ENCODE data around the gene ZNF644.

Gene ZNF644

DNA sequence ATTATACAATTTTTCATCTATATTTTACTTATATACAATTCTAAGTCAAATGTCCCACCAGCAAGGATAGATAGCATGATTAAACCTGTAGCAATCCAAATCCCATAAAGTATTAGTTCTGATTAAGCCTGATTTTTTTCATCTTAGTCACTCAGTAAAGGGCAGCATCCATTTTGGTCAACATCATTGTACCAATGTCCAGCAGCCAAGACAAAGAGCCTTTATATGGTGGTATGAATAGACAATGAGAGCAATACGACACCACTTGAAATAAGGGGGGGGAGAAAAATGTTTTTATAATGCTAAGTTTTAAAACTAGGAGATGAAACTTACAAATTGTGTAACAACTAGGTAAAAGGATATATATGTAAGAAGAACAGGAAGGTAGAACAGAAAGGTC, 7.4 kb downstream of the ZNF644 start:
- no peaks in the 10 kb centered on the region for H3K9me3 ChIP-seq
- no peak for DNase-seq (ENCODE audit: low spot score in 2 of 2)
- H3K36me3 ChIP-seq (replicated peaks): 0 out of 2 replicates have a peak, but pooled peaks cover 3% of the 10 kb centered on the region
- in situ Hi-C loops (cut with MboI; ENCODE audit: low sequenced_read_pairs): no loop called here
- no peaks in the 10 kb centered on the region for H3K27me3 ChIP-seq (ENCODE audit: low read depth)
- H3K4me3 ChIP-seq: no peak overlapping the region
- H3K4me1 ChIP-seq: peaks cover 47% of the 10 kb centered on the region

DNA sequence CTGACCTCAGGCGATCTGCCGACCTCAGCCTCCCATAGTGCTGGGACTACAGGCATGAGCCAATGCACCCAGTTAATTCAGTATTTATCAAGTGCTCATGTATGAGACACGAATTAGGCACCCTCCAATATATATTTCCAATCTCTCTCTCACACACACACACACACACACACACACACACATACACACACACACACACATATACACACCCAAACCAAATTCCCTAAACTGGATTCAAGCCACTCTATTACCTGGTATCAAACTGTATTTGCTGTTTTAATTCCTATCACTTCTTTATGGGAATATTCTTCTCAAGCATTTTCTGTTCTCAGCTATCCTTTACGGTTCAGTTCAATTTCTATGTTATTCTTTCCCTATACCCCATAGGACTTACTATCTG, 8.5 kb downstream of the ZNF644 start:
- H3K9me3 ChIP-seq: no peaks in the 10 kb centered on the region
- H3K27me3 ChIP-seq (ENCODE audit: low read depth): no peaks in the 10 kb centered on the region
- no peaks in the 10 kb centered on the region for H3K36me3 ChIP-seq (replicated peaks)
- peaks cover 38% of the 10 kb centered on the region for H3K4me1 ChIP-seq
- no peak overlapping the region for H3K4me3 ChIP-seq
- no peak for DNase-seq (ENCODE audit: low spot score in 2 of 2)
- in situ Hi-C loops (cut with MboI; ENCODE audit: low sequenced_read_pairs): no loop called here

DNA sequence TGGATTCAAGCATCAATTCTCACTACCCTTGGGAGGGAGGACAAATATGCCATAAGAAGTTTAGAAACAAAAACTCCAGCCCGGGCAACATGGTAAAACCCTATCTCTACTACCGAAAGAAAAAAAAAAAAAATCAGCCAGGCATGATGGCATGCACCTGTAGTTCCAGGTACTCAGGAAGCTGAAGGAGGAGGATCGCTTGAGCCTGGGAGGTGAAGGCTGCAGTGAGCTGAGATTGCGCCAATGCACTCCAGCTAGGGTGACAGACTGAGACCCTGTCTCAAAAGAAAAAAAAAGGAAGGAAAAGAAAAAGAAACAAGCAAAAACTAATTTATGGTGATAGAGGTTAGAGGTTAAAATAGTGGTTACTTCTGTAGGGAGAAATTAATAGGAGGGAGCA, 9.6 kb downstream of the ZNF644 start:
- H3K4me3 ChIP-seq: no peak overlapping the region
- no peaks in the 10 kb centered on the region for H3K27me3 ChIP-seq (ENCODE audit: low read depth)
- no peaks in the 10 kb centered on the region for H3K9me3 ChIP-seq
- in situ Hi-C loops (cut with MboI; ENCODE audit: low sequenced_read_pairs): no loop called here
- no peak for DNase-seq (ENCODE audit: low spot score in 2 of 2)
- 0 out of 2 replicates have a peak, but pooled peaks cover 3% of the 10 kb centered on the region for H3K36me3 ChIP-seq (replicated peaks)
- peaks cover 33% of the 10 kb centered on the region for H3K4me1 ChIP-seq

DNA sequence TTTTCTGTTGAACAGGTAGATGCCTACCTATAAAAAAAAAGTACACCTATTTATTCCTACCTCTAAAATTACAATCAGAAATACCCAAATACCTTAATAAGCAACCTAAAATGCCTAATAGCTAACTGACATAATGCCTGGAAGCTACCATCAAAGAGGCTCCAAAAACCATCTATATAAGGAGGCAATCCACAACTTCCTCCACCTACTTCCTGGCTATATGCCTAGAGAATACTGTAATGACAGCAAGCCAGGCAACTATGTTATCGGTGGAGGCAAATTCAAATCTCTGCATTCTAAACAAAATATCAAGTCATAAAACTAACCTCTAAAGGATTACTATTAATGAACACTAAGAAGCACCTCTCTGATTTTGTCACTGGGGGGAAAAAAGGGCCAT, 10.1 kb downstream of the ZNF644 start:
- Histone ChIP-seq H3K27me3 (ENCODE audit: low read depth) (no peaks in the 10 kb centered on the region), H3K36me3 (replicated peaks) (0 out of 2 replicates have a peak, but pooled peaks cover 3% of the 10 kb centered on the region), H3K4me1 (peaks cover 33% of the 10 kb centered on the region), H3K4me3 (no peak overlapping the region), H3K9me3 (no peaks in the 10 kb centered on the region)
- in situ Hi-C loops (cut with MboI; ENCODE audit: low sequenced_read_pairs): no loop called here
- no peak for DNase-seq (ENCODE audit: low spot score in 2 of 2)

DNA sequence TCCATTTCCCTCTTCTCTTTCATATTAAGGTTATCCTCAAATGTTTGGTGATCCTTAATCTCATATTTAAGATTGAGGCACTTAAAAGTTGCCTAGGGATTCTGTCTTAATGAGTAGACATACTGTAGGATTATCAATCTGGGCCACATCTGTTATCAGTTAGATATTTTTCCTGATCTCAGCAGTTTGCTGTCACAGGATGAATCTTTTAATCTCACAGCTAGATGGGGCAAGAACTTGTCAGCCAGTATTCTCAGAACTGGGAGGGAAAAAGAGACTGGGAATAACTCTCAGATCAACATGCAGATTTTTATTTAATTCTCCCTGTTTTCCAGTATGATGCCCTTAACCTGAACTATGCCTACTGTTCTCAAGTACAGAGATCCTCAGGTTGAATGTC, 14.0 kb downstream of the ZNF644 start:
- H3K36me3 ChIP-seq (replicated peaks): 0 out of 2 replicates have a peak, but pooled peaks cover 3% of the 10 kb centered on the region
- no peak for DNase-seq (ENCODE audit: low spot score in 2 of 2)
- H3K4me3 ChIP-seq: no peak overlapping the region
- H3K9me3 ChIP-seq: peaks cover 3% of the 10 kb centered on the region; the same call in 1 of the 2 replicates
- peaks cover 8% of the 10 kb centered on the region; the same call in 1 of the 2 replicates for H3K4me1 ChIP-seq
- H3K27me3 ChIP-seq (ENCODE audit: low read depth): no peaks in the 10 kb centered on the region
- in situ Hi-C loops (cut with MboI; ENCODE audit: low sequenced_read_pairs): no loop called here

DNA sequence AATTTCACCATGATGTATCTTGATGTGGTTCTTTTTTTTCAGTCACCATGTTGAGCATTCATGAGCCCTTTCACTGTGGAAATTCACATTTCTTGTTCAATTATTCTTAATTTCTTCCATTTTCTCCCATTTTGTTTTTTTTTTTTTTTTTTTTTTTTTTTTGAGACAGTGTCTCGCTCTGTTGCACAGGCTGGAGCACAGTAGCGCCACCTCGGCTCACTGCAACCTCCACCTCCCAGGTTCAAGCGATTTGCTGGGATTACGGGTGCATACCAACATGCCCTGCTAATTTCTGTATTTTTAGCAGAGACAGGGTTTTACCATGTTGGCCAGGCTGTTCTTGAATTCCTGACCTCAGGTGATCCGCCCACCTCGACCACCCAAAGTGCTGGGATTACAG, 14.7 kb downstream of the ZNF644 start:
- DNase-seq (ENCODE audit: low spot score in 2 of 2): no peak
- in situ Hi-C loops (cut with MboI; ENCODE audit: low sequenced_read_pairs): no loop called here
- Histone ChIP-seq H3K4me3 (no peak overlapping the region), H3K36me3 (replicated peaks) (peaks cover 6% of the 10 kb centered on the region; the same call in 1 of the 2 replicates), H3K4me1 (peaks cover 8% of the 10 kb centered on the region; the same call in 1 of the 2 replicates), H3K9me3 (peaks cover 3% of the 10 kb centered on the region; the same call in 1 of the 2 replicates), H3K27me3 (ENCODE audit: low read depth) (no peaks in the 10 kb centered on the region)

DNA sequence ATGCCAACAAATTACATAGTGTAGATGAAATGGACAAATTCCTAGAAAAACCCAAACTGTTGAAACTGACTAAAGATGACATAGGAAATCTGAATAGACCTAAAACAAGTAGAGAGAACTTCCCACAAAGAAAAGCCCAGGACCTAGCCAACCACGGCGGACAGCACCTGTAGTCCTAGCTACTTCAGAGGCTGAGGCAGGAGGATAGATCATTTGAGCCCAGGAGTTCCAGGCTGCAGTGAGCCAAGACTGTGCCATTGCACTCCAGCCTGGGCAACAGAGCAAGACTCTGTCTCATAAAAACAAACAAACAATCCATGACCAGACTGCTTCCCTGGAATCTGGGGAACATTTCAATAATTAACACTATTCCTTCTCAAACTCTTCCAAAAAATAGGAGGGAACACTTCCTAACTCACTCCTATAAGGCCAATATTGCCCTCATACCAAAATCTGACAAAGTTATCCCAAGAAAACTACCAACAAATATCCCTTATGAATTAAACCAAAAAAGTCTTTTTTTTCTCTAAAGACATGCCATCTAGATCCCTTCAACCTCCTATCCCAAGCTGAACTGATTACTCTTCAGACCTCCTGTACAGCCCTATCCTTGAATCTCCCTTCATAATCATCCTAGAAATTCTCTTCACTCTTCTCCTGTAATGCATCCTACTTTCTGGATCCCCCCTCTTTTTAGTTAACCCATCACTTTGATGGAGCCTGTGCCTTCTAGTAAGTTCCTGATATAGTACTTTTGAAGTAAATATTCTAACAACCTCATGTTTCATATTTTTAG, 15.5 kb downstream of the ZNF644 start:
- Histone ChIP-seq H3K4me3 (no peak overlapping the region), H3K9me3 (peaks cover 3% of the 10 kb centered on the region; the same call in 1 of the 2 replicates), H3K4me1 (peaks cover 4% of the 10 kb centered on the region; the same call in 1 of the 2 replicates), H3K36me3 (replicated peaks) (peaks cover 6% of the 10 kb centered on the region; the same call in 1 of the 2 replicates), H3K27me3 (ENCODE audit: low read depth) (no peaks in the 10 kb centered on the region)
- no peak for DNase-seq (ENCODE audit: low spot score in 2 of 2)
- in situ Hi-C loops (cut with MboI; ENCODE audit: low sequenced_read_pairs): no loop called here

DNA sequence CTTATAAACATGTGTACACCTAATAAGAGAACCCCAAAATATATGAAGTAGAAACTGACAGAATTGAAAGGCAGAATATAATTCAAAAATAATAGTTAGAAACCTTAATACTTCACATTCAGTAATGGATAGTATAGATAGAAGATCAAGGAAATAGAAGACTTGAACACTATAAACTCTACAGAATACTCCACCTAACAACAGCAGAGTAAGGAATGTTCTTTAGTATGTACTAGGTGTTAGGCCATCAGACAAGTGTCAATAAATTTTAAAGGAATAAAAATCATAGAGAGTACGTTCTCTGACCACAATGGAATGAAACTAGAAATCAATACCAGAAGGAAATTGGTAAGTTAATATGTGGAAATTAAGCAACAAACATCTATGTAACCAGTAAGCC, 16.6 kb downstream of the ZNF644 start:
- in situ Hi-C loops (cut with MboI; ENCODE audit: low sequenced_read_pairs): no loop called here
- Histone ChIP-seq H3K27me3 (ENCODE audit: low read depth) (no peaks in the 10 kb centered on the region), H3K9me3 (peaks cover 3% of the 10 kb centered on the region; the same call in 1 of the 2 replicates), H3K4me1 (no peaks in the 10 kb centered on the region), H3K4me3 (no peak overlapping the region), H3K36me3 (replicated peaks) (peaks cover 6% of the 10 kb centered on the region; the same call in 1 of the 2 replicates)
- DNase-seq (ENCODE audit: low spot score in 2 of 2): no peak

DNA sequence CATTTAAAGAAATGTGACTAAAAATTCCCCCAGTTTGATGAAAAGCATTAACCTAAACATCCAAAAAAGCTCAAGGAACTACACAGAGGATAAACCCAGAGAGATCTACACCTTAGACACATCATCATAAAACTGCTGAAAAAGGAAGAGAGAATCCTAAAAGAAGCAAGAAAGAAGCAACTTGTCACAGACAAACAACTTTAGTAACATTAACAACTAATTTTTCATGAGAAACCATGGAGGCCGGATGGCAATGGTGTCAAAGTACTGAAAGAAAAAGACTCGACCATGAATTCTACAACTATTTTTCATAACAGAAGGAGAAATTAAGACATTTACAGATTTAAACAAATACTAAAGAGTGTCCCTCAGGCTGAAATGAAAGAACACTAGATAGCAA, 17.7 kb downstream of the ZNF644 start:
- no peak for DNase-seq (ENCODE audit: low spot score in 2 of 2)
- Histone ChIP-seq H3K36me3 (replicated peaks) (peaks cover 6% of the 10 kb centered on the region; the same call in 1 of the 2 replicates), H3K27me3 (ENCODE audit: low read depth) (no peaks in the 10 kb centered on the region), H3K4me3 (no peak overlapping the region), H3K4me1 (no peaks in the 10 kb centered on the region), H3K9me3 (peaks cover 5% of the 10 kb centered on the region)
- in situ Hi-C loops (cut with MboI; ENCODE audit: low sequenced_read_pairs): no loop called here

DNA sequence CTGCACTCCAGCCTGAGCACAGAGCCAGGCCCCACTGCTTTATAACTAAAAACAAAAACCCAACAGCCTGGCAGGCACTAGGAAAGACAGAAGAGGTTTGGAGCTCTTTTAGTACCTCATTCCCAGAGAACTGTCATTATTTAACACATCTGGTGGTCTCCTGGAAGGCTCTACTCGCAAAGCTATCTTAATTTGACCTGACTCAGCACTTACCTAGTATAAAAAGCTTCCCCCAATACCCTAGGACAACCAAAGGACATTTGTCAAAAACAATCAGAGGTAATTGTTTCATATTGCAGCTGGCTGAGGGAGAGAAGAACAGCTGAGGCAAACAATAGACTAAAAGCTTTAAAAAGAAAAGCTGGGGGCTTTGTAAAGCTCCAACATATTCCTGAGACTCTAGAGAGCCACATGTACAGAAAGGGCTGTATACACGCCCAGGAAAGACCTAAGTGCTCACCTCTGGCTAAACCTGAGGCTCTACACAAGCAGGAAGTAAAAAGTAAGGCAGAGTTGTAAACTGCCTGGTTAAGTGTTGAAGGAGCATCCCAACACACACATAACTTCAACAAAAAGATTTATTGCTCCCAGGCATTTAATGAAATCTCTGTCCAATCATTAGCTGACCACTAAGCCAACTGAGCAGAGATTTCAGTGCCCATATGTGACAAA, 25.0 kb downstream of the ZNF644 start:
- H3K9me3 ChIP-seq: peaks cover 3% of the 10 kb centered on the region; the same call in 1 of the 2 replicates
- no peaks in the 10 kb centered on the region for H3K27me3 ChIP-seq (ENCODE audit: low read depth)
- H3K36me3 ChIP-seq (replicated peaks): no peaks in the 10 kb centered on the region
- H3K4me3 ChIP-seq: no peak overlapping the region
- in situ Hi-C loops (cut with MboI; ENCODE audit: low sequenced_read_pairs): no loop called here
- no peak for DNase-seq (ENCODE audit: low spot score in 2 of 2)
- no peaks in the 10 kb centered on the region for H3K4me1 ChIP-seq

DNA sequence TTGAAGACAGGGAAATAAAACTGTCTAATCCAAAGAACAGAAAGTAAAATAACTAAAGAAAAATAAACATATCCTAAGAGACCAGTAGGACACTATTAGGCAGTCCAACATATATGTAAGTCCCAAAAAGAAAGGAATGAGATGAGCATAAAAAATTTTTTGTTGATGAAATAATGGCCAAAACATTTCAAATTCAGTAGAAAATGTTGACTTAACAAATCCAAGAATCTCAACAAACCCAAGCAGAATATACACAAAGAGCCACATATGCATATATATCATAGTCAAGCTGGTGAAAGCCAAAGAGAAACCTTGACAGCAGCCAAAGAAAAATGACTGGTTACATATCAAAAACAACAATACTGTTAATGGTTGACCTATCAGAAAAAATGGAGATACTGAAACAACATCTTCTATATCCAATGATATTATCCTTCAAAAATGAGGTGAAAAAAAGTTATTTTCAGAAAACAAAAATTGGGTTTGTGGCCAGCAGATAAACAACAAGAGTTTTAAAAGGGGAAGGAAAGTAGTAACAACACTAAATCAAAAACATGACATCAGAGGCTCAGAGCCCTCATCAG, 26.4 kb downstream of the ZNF644 start:
- Histone ChIP-seq H3K36me3 (replicated peaks) (no peaks in the 10 kb centered on the region), H3K4me1 (no peaks in the 10 kb centered on the region), H3K9me3 (peaks cover 5% of the 10 kb centered on the region), H3K4me3 (no peak overlapping the region), H3K27me3 (ENCODE audit: low read depth) (no peaks in the 10 kb centered on the region)
- no peak for DNase-seq (ENCODE audit: low spot score in 2 of 2)
- in situ Hi-C loops (cut with MboI; ENCODE audit: low sequenced_read_pairs): no loop called here

DNA sequence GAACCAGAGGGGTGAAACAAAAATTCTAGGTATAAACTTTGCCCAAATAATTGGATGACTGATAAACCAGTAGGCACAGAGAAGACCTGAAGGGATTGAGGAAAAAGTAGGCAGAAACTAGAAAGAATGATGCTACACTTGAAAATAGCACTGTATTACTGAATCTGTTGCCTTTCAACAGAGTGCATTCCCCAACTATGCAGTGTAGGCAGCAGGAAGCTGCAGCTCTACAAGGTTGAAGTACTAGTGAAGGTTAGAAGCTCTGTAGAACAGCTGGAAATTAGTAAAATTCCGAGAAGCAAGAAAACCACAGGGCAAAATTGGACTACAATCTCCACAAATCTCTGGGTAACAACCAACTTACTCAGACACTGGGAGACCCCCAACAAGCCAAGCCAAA, 27.4 kb downstream of the ZNF644 start:
- Histone ChIP-seq H3K9me3 (peaks cover 3% of the 10 kb centered on the region), H3K36me3 (replicated peaks) (no peaks in the 10 kb centered on the region)

DNA sequence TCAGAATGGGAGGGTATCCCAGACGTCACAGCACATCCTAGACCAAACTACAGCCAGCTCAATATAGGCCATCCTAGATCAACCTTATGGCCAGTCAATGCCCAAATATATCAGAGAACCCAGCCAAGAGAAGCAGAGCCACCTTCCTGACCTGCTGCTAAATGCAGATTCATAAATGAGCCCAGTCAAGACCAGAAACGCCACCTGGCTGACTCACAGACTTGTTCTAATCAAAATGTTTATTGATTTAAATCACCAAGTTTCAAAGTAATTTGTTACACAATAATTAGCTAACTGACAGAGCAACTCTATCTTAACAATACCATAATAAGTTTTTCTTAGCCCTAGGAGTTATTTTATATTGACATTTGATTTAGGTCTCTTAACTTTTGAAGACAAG, 28.6 kb downstream of the ZNF644 start:
- Histone ChIP-seq H3K27me3 (ENCODE audit: low read depth) (no peaks in the 10 kb centered on the region), H3K4me3 (no peak overlapping the region), H3K9me3 (peaks cover 9% of the 10 kb centered on the region; the same call in 1 of the 2 replicates), H3K36me3 (replicated peaks) (no peaks in the 10 kb centered on the region), H3K4me1 (no peaks in the 10 kb centered on the region)
- DNase-seq (ENCODE audit: low spot score in 2 of 2): no peak
- in situ Hi-C loops (cut with MboI; ENCODE audit: low sequenced_read_pairs): no loop called here

More for the DNA sequence above, 27.4 kb downstream of the ZNF644 start:
- Histone ChIP-seq H3K27me3 (ENCODE audit: low read depth) (no peaks in the 10 kb centered on the region), H3K4me3 (no peak overlapping the region), H3K4me1 (no peaks in the 10 kb centered on the region)
- no peak for DNase-seq (ENCODE audit: low spot score in 2 of 2)
- in situ Hi-C loops (cut with MboI; ENCODE audit: low sequenced_read_pairs): no loop called here

DNA sequence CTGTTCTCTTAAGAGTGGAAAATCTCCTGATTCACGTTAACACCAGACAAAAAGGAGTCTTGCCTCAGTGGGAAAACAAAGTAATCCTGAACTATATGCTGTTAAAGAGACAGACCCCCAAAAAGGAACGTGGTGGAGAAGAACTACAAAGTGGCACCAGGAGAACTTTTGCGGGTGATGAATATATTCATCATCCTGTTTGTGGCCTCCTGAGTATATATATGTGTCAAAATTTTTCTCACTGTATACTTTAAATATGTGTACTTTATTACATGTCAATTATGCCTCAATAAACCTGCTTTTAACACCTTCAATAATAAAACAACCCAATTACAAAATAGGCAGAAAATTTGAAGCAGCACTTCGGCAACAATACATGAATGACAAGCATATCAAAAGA, 31.1 kb downstream of the ZNF644 start:
- Histone ChIP-seq H3K27me3 (ENCODE audit: low read depth) (no peaks in the 10 kb centered on the region), H3K9me3 (peaks cover 14% of the 10 kb centered on the region; the same call in 1 of the 2 replicates), H3K36me3 (replicated peaks) (no peaks in the 10 kb centered on the region), H3K4me3 (no peak overlapping the region), H3K4me1 (no peaks in the 10 kb centered on the region)
- DNase-seq (ENCODE audit: low spot score in 2 of 2): no peak
- in situ Hi-C loops (cut with MboI; ENCODE audit: low sequenced_read_pairs): no loop called here
